ENCODE measurements around the gene ERBB4. TPM values are rescaled to one million over a fixed set of nuclear protein-coding genes. Genes with fewer than 3 reads are reported as not detected.
"Not testable (repeated sequence)": the region's sequence is repeated elsewhere in the genome, so short reads cannot be mapped to it uniquely, and the experiment has no call there.

Gene ERBB4
- polyA plus RNA-seq, 1 of the 3 experiments (the other 2 are of a cell fraction) = 0.05 TPM

DNA sequence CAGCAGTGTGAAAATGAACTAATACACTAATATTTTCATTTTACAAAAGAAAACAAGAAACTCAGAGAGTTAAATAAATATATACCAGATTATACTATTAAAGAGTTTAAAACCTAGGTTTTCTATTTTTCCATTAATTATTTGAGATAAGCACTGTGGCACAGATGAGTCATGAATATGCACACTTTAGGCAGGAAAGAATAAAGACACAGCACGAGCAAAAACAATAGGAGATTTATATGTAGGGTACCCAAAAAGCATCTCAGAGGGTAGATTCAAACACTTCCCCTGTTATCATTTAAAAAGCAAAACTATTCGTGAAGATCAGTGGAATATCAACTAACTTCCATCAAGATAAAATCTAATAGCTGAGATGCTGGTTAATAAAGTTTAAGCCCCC, 430.6 kb downstream of the ERBB4 start:
- no peaks in the 10 kb centered on the region for H3F3A ChIP-seq (replicated peaks; ENCODE audit: insufficient read depth)
- WGBS (ENCODE audit: low lambda C conversion rate) = 46% methylated on average over 2 of the region's 2 CpGs
- no peak overlapping the region for H2AFZ ChIP-seq (ENCODE audit: low read depth)
- no peak overlapping the region for H3K4me3 ChIP-seq (ENCODE audit: low read depth in 2 of 2, low read length in 1 of 2)
- H3K9me2 ChIP-seq = no peaks in the 10 kb centered on the region
- no peaks in the 10 kb centered on the region for H3K4me1 ChIP-seq (ENCODE audit: control insufficient read depth in 1 of 2, insufficient read depth in 2 of 2, low read depth in 1 of 2, low read length in 1 of 2)
- no peaks in the 10 kb centered on the region for H3K27me3 ChIP-seq (ENCODE audit: insufficient read depth)
- POLR2A ChIA-PET = no interaction called here
- CTCF ChIA-PET = no interaction called here
- TF ChIP-seq RCOR1 (IDR thresholded peaks at IDR 0.05; ENCODE audit: low read length) (no peak), JUND (IDR thresholded peaks at IDR 0.05) (no peak), TEAD4 (IDR thresholded peaks at IDR 0.05; ENCODE audit: borderline replicate concordance, insufficient read depth) (no peak), SMC3 (IDR thresholded peaks at IDR 0.05; ENCODE audit: low read depth, low read length) (no peak)
- TF ChIP-seq, protein P1, sequence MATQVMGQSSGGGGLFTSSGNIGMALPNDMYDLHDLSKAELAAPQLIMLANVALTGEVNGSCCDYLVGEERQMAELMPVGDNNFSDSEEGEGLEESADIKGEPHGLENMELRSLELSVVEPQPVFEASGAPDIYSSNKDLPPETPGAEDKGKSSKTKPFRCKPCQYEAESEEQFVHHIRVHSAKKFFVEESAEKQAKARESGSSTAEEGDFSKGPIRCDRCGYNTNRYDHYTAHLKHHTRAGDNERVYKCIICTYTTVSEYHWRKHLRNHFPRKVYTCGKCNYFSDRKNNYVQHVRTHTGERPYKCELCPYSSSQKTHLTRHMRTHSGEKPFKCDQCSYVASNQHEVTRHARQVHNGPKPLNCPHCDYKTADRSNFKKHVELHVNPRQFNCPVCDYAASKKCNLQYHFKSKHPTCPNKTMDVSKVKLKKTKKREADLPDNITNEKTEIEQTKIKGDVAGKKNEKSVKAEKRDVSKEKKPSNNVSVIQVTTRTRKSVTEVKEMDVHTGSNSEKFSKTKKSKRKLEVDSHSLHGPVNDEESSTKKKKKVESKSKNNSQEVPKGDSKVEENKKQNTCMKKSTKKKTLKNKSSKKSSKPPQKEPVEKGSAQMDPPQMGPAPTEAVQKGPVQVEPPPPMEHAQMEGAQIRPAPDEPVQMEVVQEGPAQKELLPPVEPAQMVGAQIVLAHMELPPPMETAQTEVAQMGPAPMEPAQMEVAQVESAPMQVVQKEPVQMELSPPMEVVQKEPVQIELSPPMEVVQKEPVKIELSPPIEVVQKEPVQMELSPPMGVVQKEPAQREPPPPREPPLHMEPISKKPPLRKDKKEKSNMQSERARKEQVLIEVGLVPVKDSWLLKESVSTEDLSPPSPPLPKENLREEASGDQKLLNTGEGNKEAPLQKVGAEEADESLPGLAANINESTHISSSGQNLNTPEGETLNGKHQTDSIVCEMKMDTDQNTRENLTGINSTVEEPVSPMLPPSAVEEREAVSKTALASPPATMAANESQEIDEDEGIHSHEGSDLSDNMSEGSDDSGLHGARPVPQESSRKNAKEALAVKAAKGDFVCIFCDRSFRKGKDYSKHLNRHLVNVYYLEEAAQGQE (IDR thresholded peaks at IDR 0.05; ENCODE audit: low read depth, low read length) = no peak
- TF ChIP-seq, protein P2, sequence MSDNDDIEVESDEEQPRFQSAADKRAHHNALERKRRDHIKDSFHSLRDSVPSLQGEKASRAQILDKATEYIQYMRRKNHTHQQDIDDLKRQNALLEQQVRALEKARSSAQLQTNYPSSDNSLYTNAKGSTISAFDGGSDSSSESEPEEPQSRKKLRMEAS (IDR thresholded peaks at IDR 0.05; ENCODE audit: low read depth) = no peak
- DNase-seq = no peak
- H3K9me3 ChIP-seq = no peaks in the 10 kb centered on the region
- H3K36me3 ChIP-seq (replicated peaks in 1 of 2; ENCODE audit: control insufficient read depth in 1 of 2, insufficient read depth in 2 of 2, low read length in 1 of 2) = no peaks in the 10 kb centered on the region
- H3K4me2 ChIP-seq = no peak overlapping the region
- no peak overlapping the region for H3K9ac ChIP-seq
- H3K27ac ChIP-seq (ENCODE audit: low read depth in 2 of 2, low read length in 1 of 2) = no peak overlapping the region
- H3K79me2 ChIP-seq (ENCODE audit: insufficient read depth) = no peaks in the 10 kb centered on the region
- no peaks in the 10 kb centered on the region for H4K20me1 ChIP-seq (ENCODE audit: insufficient read depth)

DNA sequence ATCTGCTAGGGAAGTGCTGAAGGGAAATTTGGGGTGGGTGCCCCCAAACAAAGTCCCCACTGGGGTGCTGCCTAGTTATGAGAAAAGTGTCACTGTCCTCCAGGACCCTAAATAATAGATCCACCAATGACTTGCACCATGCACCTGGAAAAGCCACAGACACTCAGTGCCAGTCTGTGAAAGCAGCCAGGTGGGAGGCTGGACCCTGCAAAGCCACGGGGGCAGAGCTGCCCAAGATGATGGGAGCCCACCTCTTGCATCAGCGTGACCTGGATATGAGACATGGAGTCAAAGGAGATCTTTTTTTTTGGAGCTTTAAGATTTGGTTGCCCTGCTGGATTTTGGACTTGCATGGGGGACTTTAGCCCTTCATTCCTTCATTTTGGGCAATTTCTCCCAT, 431.6 kb downstream of the ERBB4 start:
- no peak overlapping the region for H3K4me3 ChIP-seq (ENCODE audit: low read depth in 2 of 2, low read length in 1 of 2)
- H3K36me3 ChIP-seq (replicated peaks in 1 of 2; ENCODE audit: control insufficient read depth in 1 of 2, insufficient read depth in 2 of 2, low read length in 1 of 2) = no peaks in the 10 kb centered on the region
- no peaks in the 10 kb centered on the region for H3K9me3 ChIP-seq
- ChIA-PET POLR2A (no interaction called here), CTCF (no interaction called here)
- no peak overlapping the region for H3K9ac ChIP-seq
- no peaks in the 10 kb centered on the region for H3K79me2 ChIP-seq (ENCODE audit: insufficient read depth)
- no peaks in the 10 kb centered on the region for H3K27me3 ChIP-seq (ENCODE audit: insufficient read depth)
- H3F3A ChIP-seq (replicated peaks; ENCODE audit: insufficient read depth) = no peaks in the 10 kb centered on the region
- WGBS (ENCODE audit: low lambda C conversion rate) = 57% methylated on average over 1 of the region's 2 CpGs
- no peaks in the 10 kb centered on the region for H4K20me1 ChIP-seq (ENCODE audit: insufficient read depth)
- H2AFZ ChIP-seq (ENCODE audit: low read depth) = no peak overlapping the region
- no peak overlapping the region for H3K27ac ChIP-seq (ENCODE audit: low read depth in 2 of 2, low read length in 1 of 2)
- no peak overlapping the region for H3K4me2 ChIP-seq
- no peak for DNase-seq
- no peaks in the 10 kb centered on the region for H3K9me2 ChIP-seq
- no peaks in the 10 kb centered on the region for H3K4me1 ChIP-seq (ENCODE audit: control insufficient read depth in 1 of 2, insufficient read depth in 2 of 2, low read depth in 1 of 2, low read length in 1 of 2)
- TF ChIP-seq EZH2phosphoT487 (IDR thresholded peaks at IDR 0.05; ENCODE audit: borderline replicate concordance, low read depth) = no peak
- TF ChIP-seq, protein P3, sequence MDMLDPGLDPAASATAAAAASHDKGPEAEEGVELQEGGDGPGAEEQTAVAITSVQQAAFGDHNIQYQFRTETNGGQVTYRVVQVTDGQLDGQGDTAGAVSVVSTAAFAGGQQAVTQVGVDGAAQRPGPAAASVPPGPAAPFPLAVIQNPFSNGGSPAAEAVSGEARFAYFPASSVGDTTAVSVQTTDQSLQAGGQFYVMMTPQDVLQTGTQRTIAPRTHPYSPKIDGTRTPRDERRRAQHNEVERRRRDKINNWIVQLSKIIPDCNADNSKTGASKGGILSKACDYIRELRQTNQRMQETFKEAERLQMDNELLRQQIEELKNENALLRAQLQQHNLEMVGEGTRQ (IDR thresholded peaks at IDR 0.05; ENCODE audit: borderline replicate concordance, low read depth, low read length) = no peak
- no peak for TF ChIP-seq EP300 (IDR thresholded peaks at IDR 0.05; ENCODE audit: borderline replicate concordance in 1 of 2, low read depth in 1 of 2, low read length in 1 of 2)
- no peak for TF ChIP-seq JUND (IDR thresholded peaks at IDR 0.05)
- TF ChIP-seq NFIC (IDR thresholded peaks at IDR 0.05; ENCODE audit: borderline replicate concordance) = no peak
- no peak for TF ChIP-seq GABPA (IDR thresholded peaks at IDR 0.05; ENCODE audit: low read depth)
- no peak for TF ChIP-seq RXRA (IDR thresholded peaks at IDR 0.05; ENCODE audit: borderline replicate concordance, low read depth)
- TF ChIP-seq TCF12 (IDR thresholded peaks at IDR 0.05) = no peak
- TF ChIP-seq TEAD4 (IDR thresholded peaks at IDR 0.05; ENCODE audit: borderline replicate concordance, insufficient read depth) = no peak
- TF ChIP-seq FOXJ3 (CRISPR knock-in tag; IDR thresholded peaks at IDR 0.05) = no peak

DNA sequence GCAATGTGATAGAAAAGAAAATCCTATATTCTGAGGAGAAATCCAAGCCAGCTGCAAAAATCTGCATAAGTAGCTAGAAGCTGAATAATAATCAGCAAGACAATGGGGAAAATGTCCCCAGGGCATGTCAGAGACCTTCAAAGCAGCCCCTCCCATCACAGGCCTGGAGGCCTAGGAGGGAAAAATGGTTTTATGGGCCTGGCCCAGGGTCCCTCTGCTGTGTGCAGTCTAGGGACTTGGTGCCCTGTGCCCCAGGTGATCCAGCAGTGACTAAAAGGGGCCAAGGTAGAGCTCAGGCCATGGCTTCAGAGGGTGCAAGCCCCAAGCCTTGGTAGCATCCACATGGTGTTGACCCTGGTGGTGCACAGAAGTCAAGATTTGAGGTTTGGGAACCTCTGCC, 432.1 kb downstream of the ERBB4 start:
- POLR2A ChIA-PET; H3K4me2 ChIP-seq; H3K4me1 ChIP-seq (ENCODE audit: control insufficient read depth in 1 of 2, insufficient read depth in 2 of 2, low read depth in 1 of 2, low read length in 1 of 2); H4K20me1 ChIP-seq (ENCODE audit: insufficient read depth); H3K9ac ChIP-seq; H3K27me3 ChIP-seq (ENCODE audit: insufficient read depth); H3K79me2 ChIP-seq (ENCODE audit: insufficient read depth); H3K36me3 ChIP-seq (replicated peaks in 1 of 2; ENCODE audit: control insufficient read depth in 1 of 2, insufficient read depth in 2 of 2, low read length in 1 of 2); H3K27ac ChIP-seq (ENCODE audit: low read depth in 2 of 2, low read length in 1 of 2); H3K9me2 ChIP-seq; H3K9me3 ChIP-seq; DNase-seq; CTCF ChIA-PET; H3K4me3 ChIP-seq (ENCODE audit: low read depth in 2 of 2, low read length in 1 of 2); H3F3A ChIP-seq (replicated peaks; ENCODE audit: insufficient read depth); H2AFZ ChIP-seq (ENCODE audit: low read depth): not testable (repeated sequence)

Data from SK-N-SH (cell line).